Colonic mucosa (tissue), 4 donors: ENCODE measurements around the gene UPK1A. TPM values are rescaled to one million over a fixed set of nuclear protein-coding genes. Genes with fewer than 3 reads are reported as not detected.

Experiments
- DNase-seq: peaks from one replicate; pipeline ENCODE4 v3.0.0-alpha.2; 2020
- H3K27ac ChIP-seq: fragments of 200-600 bp; one replicate; pipeline ENCODE4 v1.8.0; 2021
- H3K27me3 ChIP-seq: fragments of 200-600 bp; one replicate; pipeline ENCODE4 v1.8.0; 2021
- H3K36me3 ChIP-seq: fragments of 200-600 bp; one replicate; pipeline ENCODE4 v1.8.0; 2021
- H3K4me1 ChIP-seq: fragments of 200-600 bp; one replicate; pipeline ENCODE4 v1.8.0; 2021; ENCODE audit warnings: mild to moderate bottlenecking
- H3K4me3 ChIP-seq: fragments of 200-600 bp; one replicate; pipeline ENCODE4 v1.8.0; 2021
- H3K9ac ChIP-seq, 2 donors: one replicate each; pipeline ENCODE4 v1.7.0; 2013; ENCODE audit warnings: control low read depth in 2 of 2, low read depth in 2 of 2, low read length in 2 of 2
- H3K9me3 ChIP-seq: fragments of 200-600 bp; one replicate; pipeline ENCODE4 v1.8.0; 2021
- CTCF ChIP-seq: fragments of 200-600 bp; IDR thresholded peaks from one replicate; pipeline ENCODE4 v1.8.0; 2022; ENCODE audit warnings: antibody characterized with exemption, mild to moderate bottlenecking
- intact Hi-C: fragments of 100-400 bp; cut with DNase I; formaldehyde crosslinking; loops from one replicate; pipeline ENCODE4 v1.14.1; 2022
- total RNA-seq, 2 donors: library from RNA; stranded (reverse); fragmentation: NEBNext Ultra II Directional in 1 of 2; extraction: Animal tissue kit (Norgen Biotek cat#: 25700) in 1 of 2; gene quantifications; one replicate each; pipeline ENCODE4 v1.2.1, GENCODE V29; 2021
- donor health status: healthy.
- donor health status: DM: no; HTN: no; CAD: no.
- donor health status: DM: no; HTN: no; CAD: no.

Gene UPK1A
- total RNA-seq, 2 donors from 2014 or later = not detected

- TF ChIP-seq CTCF = no peak
- Histone ChIP-seq H3K27ac (no peak overlapping the region), H3K27me3 (no peaks in the 10 kb centered on the region), H3K9me3 (no peaks in the 10 kb centered on the region), H3K4me3 (no peak overlapping the region), H3K9ac (no peak overlapping the region), H3K4me1 (no peaks in the 10 kb centered on the region), H3K36me3 (peaks cover 35% of the 10 kb centered on the region)
- no peak for DNase-seq
- intact Hi-C loops = no loop called here
Observed at GRCh38 chr19:35655600-35655999, 10.7 kb upstream of the UPK1A start.

- Histone ChIP-seq H3K27ac (no peak overlapping the region), H3K9ac (no peak overlapping the region), H3K4me3 (no peak overlapping the region), H3K36me3 (peaks cover 35% of the 10 kb centered on the region), H3K27me3 (no peaks in the 10 kb centered on the region), H3K9me3 (no peaks in the 10 kb centered on the region), H3K4me1 (no peaks in the 10 kb centered on the region)
- no peak for DNase-seq
- intact Hi-C loops = no loop called here
- no peak for TF ChIP-seq CTCF
Observed at GRCh38 chr19:35656700-35657099, 9.6 kb upstream of the UPK1A start.

GRCh38 chr19:35657904-35658700, 8.2 kb upstream of the UPK1A start:
- no peak overlapping the region for H3K4me3 ChIP-seq
- no peaks in the 10 kb centered on the region for H3K9me3 ChIP-seq
- H3K9ac ChIP-seq = no peak overlapping the region
- intact Hi-C loops = no loop called here
- H3K36me3 ChIP-seq = peaks cover 30% of the 10 kb centered on the region
- no peaks in the 10 kb centered on the region for H3K27me3 ChIP-seq
- no peak for DNase-seq
- no peak for TF ChIP-seq CTCF
- no peaks in the 10 kb centered on the region for H3K4me1 ChIP-seq
- H3K27ac ChIP-seq = no peak overlapping the region

- Histone ChIP-seq H3K4me3 (no peak overlapping the region), H3K9me3 (no peaks in the 10 kb centered on the region), H3K27me3 (no peaks in the 10 kb centered on the region), H3K9ac (no peak overlapping the region), H3K4me1 (no peaks in the 10 kb centered on the region), H3K27ac (no peak overlapping the region), H3K36me3 (peaks cover 6% of the 10 kb centered on the region)
- no peak for DNase-seq
- no peak for TF ChIP-seq CTCF
- intact Hi-C loops = no loop called here
Observed at GRCh38 chr19:35661995-35662340, 4.3 kb upstream of the UPK1A start.

GRCh38 chr19:35663981-35664380, 2.3 kb upstream of the UPK1A start:
- H3K27me3 ChIP-seq = no peaks in the 10 kb centered on the region
- no peak for DNase-seq
- no peaks in the 10 kb centered on the region for H3K9me3 ChIP-seq
- TF ChIP-seq CTCF = no peak
- no peaks in the 10 kb centered on the region for H3K36me3 ChIP-seq
- H3K9ac ChIP-seq = no peak overlapping the region
- no peak overlapping the region for H3K4me3 ChIP-seq
- no peaks in the 10 kb centered on the region for H3K4me1 ChIP-seq
- intact Hi-C loops = no loop called here
- H3K27ac ChIP-seq = no peak overlapping the region
